Measurements from ENCODE around the gene USP17L27. TPM values are rescaled to one million over a fixed set of nuclear protein-coding genes. Genes with fewer than 3 reads are reported as not detected.
"Not testable (repeated sequence)": the region's sequence is repeated elsewhere in the genome, so short reads cannot be mapped to it uniquely, and the experiment has no call there.

The USP17L27 gene, protein sequence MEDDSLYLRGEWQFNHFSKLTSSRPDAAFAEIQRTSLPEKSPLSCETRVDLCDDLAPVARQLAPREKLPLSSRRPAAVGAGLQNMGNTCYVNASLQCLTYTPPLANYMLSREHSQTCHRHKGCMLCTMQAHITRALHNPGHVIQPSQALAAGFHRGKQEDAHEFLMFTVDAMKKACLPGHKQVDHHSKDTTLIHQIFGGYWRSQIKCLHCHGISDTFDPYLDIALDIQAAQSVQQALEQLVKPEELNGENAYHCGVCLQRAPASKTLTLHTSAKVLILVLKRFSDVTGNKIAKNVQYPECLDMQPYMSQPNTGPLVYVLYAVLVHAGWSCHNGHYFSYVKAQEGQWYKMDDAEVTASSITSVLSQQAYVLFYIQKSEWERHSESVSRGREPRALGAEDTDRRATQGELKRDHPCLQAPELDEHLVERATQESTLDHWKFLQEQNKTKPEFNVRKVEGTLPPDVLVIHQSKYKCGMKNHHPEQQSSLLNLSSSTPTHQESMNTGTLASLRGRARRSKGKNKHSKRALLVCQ
- not detected for polyA plus RNA-seq (2013, experiment 1 of 2)
- polyA plus RNA-seq (2013, experiment 2 of 2) = not detected

DNA sequence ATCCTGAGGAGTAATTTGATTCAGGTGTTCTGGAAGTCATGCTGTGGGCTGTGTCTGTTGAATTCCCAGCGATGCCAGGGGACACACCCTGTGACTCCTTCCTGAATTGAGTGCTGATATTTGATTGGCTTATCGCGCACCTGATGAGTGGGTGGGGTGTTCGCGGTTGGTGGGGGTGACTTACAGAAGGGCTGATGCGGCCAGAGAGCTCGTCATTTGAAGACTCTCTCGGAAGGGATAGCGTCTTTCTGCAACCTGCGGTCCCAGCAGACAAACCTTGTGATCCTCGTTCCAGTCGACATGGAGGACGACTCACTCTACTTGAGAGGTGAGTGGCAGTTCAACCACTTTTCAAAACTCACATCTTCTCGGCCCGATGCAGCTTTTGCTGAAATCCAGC is at the start of gene USP17L27:
USP17L27 (plus strand) TSS at position 301 of the 400 bp plus-strand sequence; CDS start at position 301, 0 bp downstream.
- WGBS, 2 experiments (ENCODE audit: insufficient coverage in 2 of 2) = no CpG with 5 or more reads among the region's 15 CpGs
- not testable (repeated sequence) for H3K36me3 ChIP-seq (ENCODE audit: control insufficient read depth, insufficient read depth, low read length); H3K4me3 ChIP-seq (ENCODE audit: extremely low read depth, insufficient read depth, low read length, poor library complexity, severe bottlenecking); H3K27ac ChIP-seq (ENCODE audit: low read depth, low read length, severe bottlenecking); H3K4me1 ChIP-seq (ENCODE audit: control insufficient read depth, insufficient read depth, low read length, poor library complexity, severe bottlenecking); H3K9me3 ChIP-seq (ENCODE audit: control insufficient read depth, low read length)

DNA sequence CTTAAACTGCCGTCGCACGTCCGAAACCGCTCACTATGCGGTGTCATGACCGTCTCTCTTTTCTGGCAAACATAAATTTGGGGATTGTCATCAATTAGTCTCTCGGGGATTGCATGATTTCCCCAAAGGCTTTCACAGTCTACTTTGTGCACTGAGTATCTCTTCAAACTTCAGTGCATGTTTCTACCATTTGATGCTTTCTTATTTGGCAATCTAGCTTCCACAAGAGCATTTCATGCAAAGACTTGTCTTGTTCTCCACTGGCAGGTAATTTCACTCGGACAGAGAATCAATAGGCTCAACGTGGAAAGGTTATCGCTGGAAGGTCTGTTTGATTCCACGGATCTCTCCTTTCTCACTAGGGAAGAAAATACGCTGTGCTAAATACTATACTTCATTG is 19.8 kb upstream of the USP17L27 start:
- H3K9me3 ChIP-seq (ENCODE audit: control insufficient read depth, low read length); H3K36me3 ChIP-seq (ENCODE audit: control insufficient read depth, insufficient read depth, low read length); H3K27ac ChIP-seq (ENCODE audit: low read depth, low read length, severe bottlenecking); H3K4me3 ChIP-seq (ENCODE audit: extremely low read depth, insufficient read depth, low read length, poor library complexity, severe bottlenecking); H3K4me1 ChIP-seq (ENCODE audit: control insufficient read depth, insufficient read depth, low read length, poor library complexity, severe bottlenecking): not testable (repeated sequence)
- no CpG with 5 or more reads among the region's 13 CpGs for WGBS, 2 experiments (ENCODE audit: insufficient coverage in 2 of 2)

DNA sequence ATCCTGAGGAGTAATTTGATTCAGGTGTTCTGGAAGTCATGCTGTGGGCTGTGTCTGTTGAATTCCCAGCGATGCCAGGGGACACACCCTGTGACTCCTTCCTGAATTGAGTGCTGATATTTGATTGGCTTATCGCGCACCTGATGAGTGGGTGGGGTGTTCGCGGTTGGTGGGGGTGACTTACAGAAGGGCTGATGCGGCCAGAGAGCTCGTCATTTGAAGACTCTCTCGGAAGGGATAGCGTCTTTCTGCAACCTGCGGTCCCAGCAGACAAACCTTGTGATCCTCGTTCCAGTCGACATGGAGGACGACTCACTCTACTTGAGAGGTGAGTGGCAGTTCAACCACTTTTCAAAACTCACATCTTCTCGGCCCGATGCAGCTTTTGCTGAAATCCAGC is 19.1 kb upstream of the USP17L27 start, which contains the start of gene USP17L24:
USP17L24 (plus strand) TSS at position 301 of the 400 bp plus-strand sequence; CDS start at position 301, 0 bp downstream.
- H3K27ac ChIP-seq (ENCODE audit: low read depth, low read length, severe bottlenecking); H3K4me1 ChIP-seq (ENCODE audit: control insufficient read depth, insufficient read depth, low read length, poor library complexity, severe bottlenecking); H3K36me3 ChIP-seq (ENCODE audit: control insufficient read depth, insufficient read depth, low read length); H3K9me3 ChIP-seq (ENCODE audit: control insufficient read depth, low read length); H3K4me3 ChIP-seq (ENCODE audit: extremely low read depth, insufficient read depth, low read length, poor library complexity, severe bottlenecking): not testable (repeated sequence)
- WGBS, 2 experiments (ENCODE audit: insufficient coverage in 2 of 2) = no CpG with 5 or more reads among the region's 15 CpGs

DNA sequence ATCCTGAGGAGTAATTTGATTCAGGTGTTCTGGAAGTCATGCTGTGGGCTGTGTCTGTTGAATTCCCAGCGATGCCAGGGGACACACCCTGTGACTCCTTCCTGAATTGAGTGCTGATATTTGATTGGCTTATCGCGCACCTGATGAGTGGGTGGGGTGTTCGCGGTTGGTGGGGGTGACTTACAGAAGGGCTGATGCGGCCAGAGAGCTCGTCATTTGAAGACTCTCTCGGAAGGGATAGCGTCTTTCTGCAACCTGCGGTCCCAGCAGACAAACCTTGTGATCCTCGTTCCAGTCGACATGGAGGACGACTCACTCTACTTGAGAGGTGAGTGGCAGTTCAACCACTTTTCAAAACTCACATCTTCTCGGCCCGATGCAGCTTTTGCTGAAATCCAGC is 14.3 kb upstream of the USP17L27 start, which contains the start of gene USP17L25:
USP17L25 (plus strand) TSS at position 301 of the 400 bp plus-strand sequence; CDS start at position 301, 0 bp downstream.
- not testable (repeated sequence) for H3K36me3 ChIP-seq (ENCODE audit: control insufficient read depth, insufficient read depth, low read length); H3K4me3 ChIP-seq (ENCODE audit: extremely low read depth, insufficient read depth, low read length, poor library complexity, severe bottlenecking); H3K4me1 ChIP-seq (ENCODE audit: control insufficient read depth, insufficient read depth, low read length, poor library complexity, severe bottlenecking); H3K27ac ChIP-seq (ENCODE audit: low read depth, low read length, severe bottlenecking); H3K9me3 ChIP-seq (ENCODE audit: control insufficient read depth, low read length)
- no CpG with 5 or more reads among the region's 15 CpGs for WGBS, 2 experiments (ENCODE audit: insufficient coverage in 2 of 2)

DNA sequence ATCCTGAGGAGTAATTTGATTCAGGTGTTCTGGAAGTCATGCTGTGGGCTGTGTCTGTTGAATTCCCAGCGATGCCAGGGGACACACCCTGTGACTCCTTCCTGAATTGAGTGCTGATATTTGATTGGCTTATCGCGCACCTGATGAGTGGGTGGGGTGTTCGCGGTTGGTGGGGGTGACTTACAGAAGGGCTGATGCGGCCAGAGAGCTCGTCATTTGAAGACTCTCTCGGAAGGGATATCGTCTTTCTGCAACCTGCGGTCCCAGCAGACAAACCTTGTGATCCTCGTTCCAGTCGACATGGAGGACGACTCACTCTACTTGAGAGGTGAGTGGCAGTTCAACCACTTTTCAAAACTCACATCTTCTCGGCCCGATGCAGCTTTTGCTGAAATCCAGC is 9.6 kb upstream of the USP17L27 start, which contains the start of gene USP17L26:
USP17L26 (plus strand) TSS at position 301 of the 400 bp plus-strand sequence; CDS start at position 301, 0 bp downstream.
- H3K4me3 ChIP-seq (ENCODE audit: extremely low read depth, insufficient read depth, low read length, poor library complexity, severe bottlenecking) = not testable (repeated sequence)

DNA sequence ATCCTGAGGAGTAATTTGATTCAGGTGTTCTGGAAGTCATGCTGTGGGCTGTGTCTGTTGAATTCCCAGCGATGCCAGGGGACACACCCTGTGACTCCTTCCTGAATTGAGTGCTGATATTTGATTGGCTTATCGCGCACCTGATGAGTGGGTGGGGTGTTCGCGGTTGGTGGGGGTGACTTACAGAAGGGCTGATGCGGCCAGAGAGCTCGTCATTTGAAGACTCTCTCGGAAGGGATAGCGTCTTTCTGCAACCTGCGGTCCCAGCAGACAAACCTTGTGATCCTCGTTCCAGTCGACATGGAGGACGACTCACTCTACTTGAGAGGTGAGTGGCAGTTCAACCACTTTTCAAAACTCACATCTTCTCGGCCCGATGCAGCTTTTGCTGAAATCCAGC is 4.8 kb upstream of the USP17L27 start, which contains the start of gene USP17L5:
USP17L5 (plus strand) TSS at position 301 of the 400 bp plus-strand sequence; CDS start at position 301, 0 bp downstream.
- H3K4me3 ChIP-seq (ENCODE audit: extremely low read depth, insufficient read depth, low read length, poor library complexity, severe bottlenecking); H3K4me1 ChIP-seq (ENCODE audit: control insufficient read depth, insufficient read depth, low read length, poor library complexity, severe bottlenecking); H3K27ac ChIP-seq (ENCODE audit: low read depth, low read length, severe bottlenecking); H3K9me3 ChIP-seq (ENCODE audit: control insufficient read depth, low read length); H3K36me3 ChIP-seq (ENCODE audit: control insufficient read depth, insufficient read depth, low read length): not testable (repeated sequence)
- WGBS, 2 experiments (ENCODE audit: insufficient coverage in 2 of 2) = no CpG with 5 or more reads among the region's 15 CpGs

More for the DNA sequence above, 9.6 kb upstream of the USP17L27 start, which contains the start of gene USP17L26:
- not testable (repeated sequence) for H3K36me3 ChIP-seq (ENCODE audit: control insufficient read depth, insufficient read depth, low read length); H3K4me1 ChIP-seq (ENCODE audit: control insufficient read depth, insufficient read depth, low read length, poor library complexity, severe bottlenecking); H3K27ac ChIP-seq (ENCODE audit: low read depth, low read length, severe bottlenecking); H3K9me3 ChIP-seq (ENCODE audit: control insufficient read depth, low read length)
- no CpG with 5 or more reads among the region's 15 CpGs for WGBS, 2 experiments (ENCODE audit: insufficient coverage in 2 of 2)

DNA sequence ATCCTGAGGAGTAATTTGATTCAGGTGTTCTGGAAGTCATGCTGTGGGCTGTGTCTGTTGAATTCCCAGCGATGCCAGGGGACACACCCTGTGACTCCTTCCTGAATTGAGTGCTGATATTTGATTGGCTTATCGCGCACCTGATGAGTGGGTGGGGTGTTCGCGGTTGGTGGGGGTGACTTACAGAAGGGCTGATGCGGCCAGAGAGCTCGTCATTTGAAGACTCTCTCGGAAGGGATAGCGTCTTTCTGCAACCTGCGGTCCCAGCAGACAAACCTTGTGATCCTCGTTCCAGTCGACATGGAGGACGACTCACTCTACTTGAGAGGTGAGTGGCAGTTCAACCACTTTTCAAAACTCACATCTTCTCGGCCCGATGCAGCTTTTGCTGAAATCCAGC is 4.6 kb downstream of the USP17L27 start, which contains the start of gene USP17L28:
USP17L28 (plus strand) TSS at position 301 of the 400 bp plus-strand sequence; CDS start at position 301, 0 bp downstream.
- H3K4me3 ChIP-seq (ENCODE audit: extremely low read depth, insufficient read depth, low read length, poor library complexity, severe bottlenecking); H3K36me3 ChIP-seq (ENCODE audit: control insufficient read depth, insufficient read depth, low read length); H3K27ac ChIP-seq (ENCODE audit: low read depth, low read length, severe bottlenecking); H3K4me1 ChIP-seq (ENCODE audit: control insufficient read depth, insufficient read depth, low read length, poor library complexity, severe bottlenecking); H3K9me3 ChIP-seq (ENCODE audit: control insufficient read depth, low read length): not testable (repeated sequence)
- WGBS, 2 experiments (ENCODE audit: insufficient coverage in 2 of 2) = no CpG with 5 or more reads among the region's 15 CpGs

DNA sequence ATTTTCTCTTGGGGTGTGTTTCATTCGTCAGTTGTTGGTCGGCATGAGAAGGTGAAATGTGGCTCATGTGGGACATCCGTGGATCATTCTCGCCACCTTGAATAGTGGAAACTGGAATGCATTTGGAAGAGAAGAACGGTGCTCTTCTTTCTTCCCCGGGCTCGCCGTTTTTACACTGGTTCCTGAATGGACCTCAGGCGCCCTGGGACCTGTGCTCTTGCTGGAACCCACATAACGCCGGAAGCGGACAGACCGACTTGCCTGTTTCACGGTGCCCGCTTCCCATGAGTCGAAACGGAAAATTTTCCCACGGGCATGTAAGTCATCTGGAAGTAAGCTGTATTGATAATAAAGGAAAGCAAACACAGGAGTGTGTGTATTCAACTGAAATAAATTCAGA is 6.9 kb downstream of the USP17L27 start:
- WGBS, 2 experiments (ENCODE audit: insufficient coverage in 2 of 2) = no CpG with 5 or more reads among the region's 18 CpGs
- H3K27ac ChIP-seq (ENCODE audit: low read depth, low read length, severe bottlenecking); H3K36me3 ChIP-seq (ENCODE audit: control insufficient read depth, insufficient read depth, low read length); H3K9me3 ChIP-seq (ENCODE audit: control insufficient read depth, low read length); H3K4me3 ChIP-seq (ENCODE audit: extremely low read depth, insufficient read depth, low read length, poor library complexity, severe bottlenecking); H3K4me1 ChIP-seq (ENCODE audit: control insufficient read depth, insufficient read depth, low read length, poor library complexity, severe bottlenecking): not testable (repeated sequence)

DNA sequence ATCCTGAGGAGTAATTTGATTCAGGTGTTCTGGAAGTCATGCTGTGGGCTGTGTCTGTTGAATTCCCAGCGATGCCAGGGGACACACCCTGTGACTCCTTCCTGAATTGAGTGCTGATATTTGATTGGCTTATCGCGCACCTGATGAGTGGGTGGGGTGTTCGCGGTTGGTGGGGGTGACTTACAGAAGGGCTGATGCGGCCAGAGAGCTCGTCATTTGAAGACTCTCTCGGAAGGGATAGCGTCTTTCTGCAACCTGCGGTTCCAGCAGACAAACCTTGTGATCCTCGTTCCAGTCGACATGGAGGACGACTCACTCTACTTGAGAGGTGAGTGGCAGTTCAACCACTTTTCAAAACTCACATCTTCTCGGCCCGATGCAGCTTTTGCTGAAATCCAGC is 9.4 kb downstream of the USP17L27 start, which contains the start of gene USP17L29:
USP17L29 (plus strand) TSS at position 301 of the 400 bp plus-strand sequence; CDS start at position 301, 0 bp downstream.
- not testable (repeated sequence) for H3K36me3 ChIP-seq (ENCODE audit: control insufficient read depth, insufficient read depth, low read length); H3K9me3 ChIP-seq (ENCODE audit: control insufficient read depth, low read length); H3K4me3 ChIP-seq (ENCODE audit: extremely low read depth, insufficient read depth, low read length, poor library complexity, severe bottlenecking); H3K27ac ChIP-seq (ENCODE audit: low read depth, low read length, severe bottlenecking); H3K4me1 ChIP-seq (ENCODE audit: control insufficient read depth, insufficient read depth, low read length, poor library complexity, severe bottlenecking)
- no CpG with 5 or more reads among the region's 15 CpGs for WGBS, 2 experiments (ENCODE audit: insufficient coverage in 2 of 2)

DNA sequence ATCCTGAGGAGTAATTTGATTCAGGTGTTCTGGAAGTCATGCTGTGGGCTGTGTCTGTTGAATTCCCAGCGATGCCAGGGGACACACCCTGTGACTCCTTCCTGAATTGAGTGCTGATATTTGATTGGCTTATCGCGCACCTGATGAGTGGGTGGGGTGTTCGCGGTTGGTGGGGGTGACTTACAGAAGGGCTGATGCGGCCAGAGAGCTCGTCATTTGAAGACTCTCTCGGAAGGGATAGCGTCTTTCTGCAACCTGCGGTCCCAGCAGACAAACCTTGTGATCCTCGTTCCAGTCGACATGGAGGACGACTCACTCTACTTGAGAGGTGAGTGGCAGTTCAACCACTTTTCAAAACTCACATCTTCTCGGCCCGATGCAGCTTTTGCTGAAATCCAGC is 18.9 kb downstream of the USP17L27 start, which contains the start of gene USP17L30:
USP17L30 (plus strand) TSS at position 301 of the 400 bp plus-strand sequence; CDS start at position 301, 0 bp downstream.
- H3K36me3 ChIP-seq (ENCODE audit: control insufficient read depth, insufficient read depth, low read length); H3K4me3 ChIP-seq (ENCODE audit: extremely low read depth, insufficient read depth, low read length, poor library complexity, severe bottlenecking); H3K9me3 ChIP-seq (ENCODE audit: control insufficient read depth, low read length); H3K4me1 ChIP-seq (ENCODE audit: control insufficient read depth, insufficient read depth, low read length, poor library complexity, severe bottlenecking); H3K27ac ChIP-seq (ENCODE audit: low read depth, low read length, severe bottlenecking): not testable (repeated sequence)
- no CpG with 5 or more reads among the region's 15 CpGs for WGBS, 2 experiments (ENCODE audit: insufficient coverage in 2 of 2)

Data from mesodermal cell (in vitro differentiated cells).